Fibroblast of villous mesenchyme (primary cell): ENCODE results near the gene TANGO2. TPM values are rescaled to one million over a fixed set of nuclear protein-coding genes. Genes with fewer than 3 reads are reported as not detected.

ENCODE experiments used
- DNase-seq: peaks from one replicate; pipeline ENCODE4 v3.0.0-alpha.2; 2010; ENCODE audit warnings: low read depth
- H3K4me3 ChIP-seq: 2 replicates; pipeline ENCODE4 v1.5.1; 2011; ENCODE audit warnings: low read depth, mild to moderate bottlenecking, low read length
- CTCF ChIP-seq: IDR thresholded peaks from 2 replicates; pipeline ENCODE4 v1.5.1; 2012; ENCODE audit warnings: low read depth, mild to moderate bottlenecking, low read length; ENCODE audit not compliant: insufficient read depth
- total RNA-seq: library from RNA; depleted of rRNA; stranded (reverse); fragments of >200 nt; gene quantifications from 2 replicates; pipeline ENCODE4 v1.2.3, GENCODE V29; 2012

TANGO2 gene
- total RNA-seq, 1 donor = 30.2 TPM

GRCh38 chr22:20056161-20056560, 35.3 kb downstream of the TANGO2 start:
- DNase-seq = no peak
- TF ChIP-seq CTCF = no peak

GRCh38 chr22:20056696-20057386, 35.9 kb downstream of the TANGO2 start:
- no peak for DNase-seq
- no peak for TF ChIP-seq CTCF
- H3K4me3 ChIP-seq = no peak overlapping the region

More at GRCh38 chr22:20056161-20056560, 35.3 kb downstream of the TANGO2 start:
- H3K4me3 ChIP-seq = no peak overlapping the region

- no peak for DNase-seq
- TF ChIP-seq CTCF = no peak
- no peak overlapping the region for H3K4me3 ChIP-seq
Observed at GRCh38 chr22:20057596-20058268, 36.8 kb downstream of the TANGO2 start.

GRCh38 chr22:20058989-20059770, 38.3 kb downstream of the TANGO2 start:
- peak; percentile 85 for DNase-seq
- no peak overlapping the region for H3K4me3 ChIP-seq
- TF ChIP-seq CTCF = peak; percentile 26

- TF ChIP-seq CTCF = no peak
Observed at GRCh38 chr22:20060700-20061480, 40.0 kb downstream of the TANGO2 start.

GRCh38 chr22:20061481-20061861, 40.6 kb downstream of the TANGO2 start:
- TF ChIP-seq CTCF = no peak
- no peak for DNase-seq
- no peak overlapping the region for H3K4me3 ChIP-seq

More at GRCh38 chr22:20060700-20061480, 40.0 kb downstream of the TANGO2 start:
- no peak for DNase-seq
- no peak overlapping the region for H3K4me3 ChIP-seq
